ENCODE data around the gene ILK. TPM values are rescaled to one million over a fixed set of nuclear protein-coding genes. Genes with fewer than 3 reads are reported as not detected.

ILK gene
- total RNA-seq, 4 donors from 2014 or later: 81.1 to 121 (median 97.3) TPM

DNA sequence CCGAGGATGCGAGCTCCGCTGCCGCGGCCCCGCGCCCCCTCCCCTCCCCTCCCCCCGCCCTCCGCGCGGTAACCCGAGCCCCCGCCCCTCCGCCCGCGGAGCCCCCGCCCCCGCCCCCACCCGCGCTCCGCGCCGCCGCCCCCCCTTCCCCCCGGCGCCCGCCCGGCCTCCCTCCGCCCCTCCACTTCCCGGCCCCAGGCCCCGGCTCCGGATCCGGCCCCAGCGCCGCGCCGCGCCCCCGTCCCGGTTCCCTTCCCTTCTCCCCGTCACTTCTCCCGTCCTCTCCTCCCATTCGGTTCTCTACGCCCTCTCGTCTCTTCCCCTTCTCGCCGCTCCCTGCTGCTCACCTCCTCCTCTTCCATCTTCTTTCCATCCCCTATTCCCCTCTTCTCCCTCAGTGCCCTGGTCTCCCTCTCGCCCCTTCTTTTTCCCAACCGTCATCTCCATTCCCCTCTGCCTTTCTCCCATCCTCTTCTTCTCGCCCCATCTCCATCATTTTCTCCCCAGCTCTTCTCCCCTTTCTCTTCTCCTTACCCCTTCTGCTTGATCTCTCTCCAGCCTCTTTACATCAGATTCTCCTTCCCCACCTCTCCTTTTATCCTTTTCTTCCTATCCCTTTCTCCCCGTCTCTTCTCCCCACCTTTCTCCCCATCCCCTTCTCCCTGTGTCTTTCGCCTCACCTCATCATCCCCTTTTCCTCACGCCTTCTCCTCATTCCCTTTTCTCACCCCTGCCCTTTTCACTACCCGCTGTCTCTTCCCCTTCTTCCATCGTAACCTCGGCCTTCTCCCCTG, 52.4 kb downstream of the ILK start, which contains the start of gene DCHS1:
DCHS1 (minus strand) TSS at position 20 of the 794 bp plus-strand sequence. CDS start 14,196 bp downstream, outside the sequence.
- Histone ChIP-seq H3K27ac (peak within 1 kb of the TSS; percentile 50 to 76 (median 70)), H3K9me3 (no peaks in the 10 kb centered on the region), H3K4me3 (peak within 1 kb of the TSS; percentile 29 to 61 (median 51)), H3K4me1 (peaks cover 0 to 3% (median 0%) of the 10 kb centered on the region in 4 donors), H3K36me3 (no peaks in the 10 kb centered on the region), H3K27me3 (no peaks in the 10 kb centered on the region)
- DNase-seq: no peak
- no peak for TF ChIP-seq POLR2A (IDR thresholded peaks at IDR 0.05)
- TF ChIP-seq, protein P1, sequence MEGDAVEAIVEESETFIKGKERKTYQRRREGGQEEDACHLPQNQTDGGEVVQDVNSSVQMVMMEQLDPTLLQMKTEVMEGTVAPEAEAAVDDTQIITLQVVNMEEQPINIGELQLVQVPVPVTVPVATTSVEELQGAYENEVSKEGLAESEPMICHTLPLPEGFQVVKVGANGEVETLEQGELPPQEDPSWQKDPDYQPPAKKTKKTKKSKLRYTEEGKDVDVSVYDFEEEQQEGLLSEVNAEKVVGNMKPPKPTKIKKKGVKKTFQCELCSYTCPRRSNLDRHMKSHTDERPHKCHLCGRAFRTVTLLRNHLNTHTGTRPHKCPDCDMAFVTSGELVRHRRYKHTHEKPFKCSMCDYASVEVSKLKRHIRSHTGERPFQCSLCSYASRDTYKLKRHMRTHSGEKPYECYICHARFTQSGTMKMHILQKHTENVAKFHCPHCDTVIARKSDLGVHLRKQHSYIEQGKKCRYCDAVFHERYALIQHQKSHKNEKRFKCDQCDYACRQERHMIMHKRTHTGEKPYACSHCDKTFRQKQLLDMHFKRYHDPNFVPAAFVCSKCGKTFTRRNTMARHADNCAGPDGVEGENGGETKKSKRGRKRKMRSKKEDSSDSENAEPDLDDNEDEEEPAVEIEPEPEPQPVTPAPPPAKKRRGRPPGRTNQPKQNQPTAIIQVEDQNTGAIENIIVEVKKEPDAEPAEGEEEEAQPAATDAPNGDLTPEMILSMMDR (IDR thresholded peaks at IDR 0.05): no peak

DNA sequence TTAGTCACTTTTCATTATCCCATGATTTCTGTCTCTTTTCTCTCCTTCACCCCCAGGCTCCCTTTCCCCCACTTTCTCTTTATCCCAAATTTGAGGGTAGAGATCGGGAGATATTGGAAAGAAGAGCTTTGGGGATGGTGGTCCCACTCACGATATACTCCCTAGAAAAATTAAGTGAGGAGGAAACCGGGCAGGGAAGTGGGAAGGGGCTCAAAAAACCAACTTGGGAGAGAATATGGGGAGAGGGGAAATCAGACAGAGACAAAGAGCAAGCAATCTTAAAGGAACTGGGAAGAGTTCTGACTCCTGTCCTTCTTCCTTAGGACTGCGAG, 53.0 kb downstream of the ILK start:
- H3K4me1 ChIP-seq: peaks cover 0 to 3% (median 0%) of the 10 kb centered on the region in 4 donors
- H3K36me3 ChIP-seq: no peaks in the 10 kb centered on the region
- H3K9me3 ChIP-seq: no peaks in the 10 kb centered on the region
- DNase-seq: no peak
- H3K4me3 ChIP-seq: no peak overlapping the region
- H3K27me3 ChIP-seq: no peaks in the 10 kb centered on the region
- H3K27ac ChIP-seq: peak overlapping the region in 1 of 4 donors; percentile 76
- TF ChIP-seq POLR2A (IDR thresholded peaks at IDR 0.05): no peak
- TF ChIP-seq, protein P1 (IDR thresholded peaks at IDR 0.05): no peak

DNA sequence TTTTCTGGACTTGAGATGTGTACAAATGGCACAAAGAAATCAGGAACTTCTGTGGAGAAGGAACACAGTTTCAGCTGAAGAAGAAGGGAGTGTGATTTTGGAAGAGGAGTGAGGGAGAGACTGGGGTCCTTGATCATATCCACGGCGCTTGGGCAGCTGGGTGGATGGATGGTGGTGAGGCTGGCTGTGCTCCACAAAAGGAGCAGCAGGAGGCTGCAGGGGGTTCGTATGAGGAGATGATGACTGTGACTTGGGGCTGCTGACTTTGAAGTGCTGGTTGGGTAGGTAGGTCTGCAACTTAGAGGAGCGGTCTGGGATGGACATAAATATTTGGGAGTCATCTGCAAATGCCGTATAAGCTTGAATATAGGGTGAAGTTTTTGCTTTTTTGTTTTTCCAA, 53.4 kb downstream of the ILK start:
- no peak for DNase-seq
- Histone ChIP-seq H3K4me1 (peaks cover 0 to 3% (median 0%) of the 10 kb centered on the region in 4 donors), H3K27ac (peak overlapping the region in 1 of 4 donors; percentile 76), H3K9me3 (no peaks in the 10 kb centered on the region), H3K27me3 (no peaks in the 10 kb centered on the region), H3K36me3 (no peaks in the 10 kb centered on the region), H3K4me3 (no peak overlapping the region)
- TF ChIP-seq, protein P1 (IDR thresholded peaks at IDR 0.05): no peak
- TF ChIP-seq POLR2A (IDR thresholded peaks at IDR 0.05): no peak

DNA sequence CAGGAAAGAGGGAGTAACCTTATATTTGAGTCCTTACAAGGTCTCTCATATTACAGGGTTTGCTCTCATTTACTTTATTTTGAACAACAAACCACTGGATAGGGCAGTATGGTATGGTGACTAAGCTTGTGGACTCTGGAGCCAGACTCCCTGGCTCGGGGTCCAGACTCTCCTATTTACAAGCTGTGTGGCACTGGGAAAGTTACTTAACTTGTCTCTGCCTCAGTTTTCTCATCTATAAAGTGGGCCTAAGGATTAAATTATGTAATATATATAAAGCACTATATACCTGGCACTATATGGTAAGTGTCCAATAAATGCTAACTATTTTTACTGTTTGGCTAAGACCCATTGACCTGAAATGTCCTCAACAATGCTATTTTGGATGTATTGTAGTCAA, 53.8 kb downstream of the ILK start:
- H3K36me3 ChIP-seq: no peaks in the 10 kb centered on the region
- no peaks in the 10 kb centered on the region for H3K9me3 ChIP-seq
- no peaks in the 10 kb centered on the region for H3K27me3 ChIP-seq
- DNase-seq: no peak
- no peak overlapping the region for H3K27ac ChIP-seq
- TF ChIP-seq, protein P1 (IDR thresholded peaks at IDR 0.05): no peak
- no peak for TF ChIP-seq POLR2A (IDR thresholded peaks at IDR 0.05)
- H3K4me1 ChIP-seq: peaks cover 0 to 3% (median 0%) of the 10 kb centered on the region in 4 donors
- H3K4me3 ChIP-seq: no peak overlapping the region

DNA sequence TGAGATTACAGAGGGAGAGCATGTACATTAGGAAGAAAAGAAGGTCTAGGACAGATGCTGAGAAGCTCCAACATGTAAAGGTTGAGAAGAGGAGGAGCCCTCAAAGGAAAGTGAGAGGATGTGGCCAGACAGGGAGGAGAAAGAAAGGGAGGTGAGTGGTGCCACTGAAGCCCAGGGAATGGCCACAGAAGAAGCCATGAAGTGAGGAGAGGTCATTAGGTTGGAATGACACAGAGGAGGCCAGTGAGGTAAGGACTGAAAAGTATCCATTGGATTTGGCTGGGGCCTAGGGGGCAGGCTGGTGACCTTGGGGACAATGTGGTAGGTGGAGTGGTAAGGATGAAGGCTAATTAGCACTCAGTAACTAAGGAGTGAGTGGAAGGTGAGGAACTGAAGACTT, 55.1 kb downstream of the ILK start:
- Histone ChIP-seq H3K27me3 (no peaks in the 10 kb centered on the region), H3K27ac (no peak overlapping the region), H3K9me3 (no peaks in the 10 kb centered on the region), H3K4me3 (no peak overlapping the region), H3K36me3 (no peaks in the 10 kb centered on the region), H3K4me1 (peaks cover 0 to 3% (median 0%) of the 10 kb centered on the region in 4 donors)
- DNase-seq: no peak
- no peak for TF ChIP-seq POLR2A (IDR thresholded peaks at IDR 0.05)
- TF ChIP-seq, protein P1 (IDR thresholded peaks at IDR 0.05): no peak

Other genes starting within 250 kb of the ILK start
- gene SMPD1, start 213.3 kb upstream of the ILK start, total RNA-seq: 10 to 100 TPM; 11.6 to 78.3 (median 55.7) TPM
- 10 to 100 TPM in 3 of 4 donors, 1 to 10 TPM in 1; 9.8 to 31.4 (median 15.0) TPM for gene APBB1, start 184.7 kb upstream of the ILK start, total RNA-seq
- gene HPX, start 162.8 kb upstream of the ILK start, total RNA-seq: 10 to 100 TPM in 1 of 4 donors, 1 to 10 TPM in 2, not detected in 1; 2.2 to 10.1 (median 5.3) TPM
- 100 to 1,000 TPM in 3 of 4 donors, 10 to 100 TPM in 1; 21.5 to 159 (median 123) TPM for gene TRIM3, start 129.8 kb upstream of the ILK start, total RNA-seq
- 100 to 1,000 TPM; 104 to 140 (median 133) TPM for gene ARFIP2, start 122.4 kb upstream of the ILK start, total RNA-seq
- gene TIMM10B, start 122.3 kb upstream of the ILK start, total RNA-seq: 10 to 100 TPM; 57.1 to 73.3 (median 66.6) TPM
- gene DNHD1, start 106.5 kb upstream of the ILK start, total RNA-seq: 10 to 100 TPM; 23.5 to 64.4 (median 52.0) TPM
- 10 to 100 TPM; 11.4 to 28.9 (median 17.5) TPM for gene RRP8, start 158 bp upstream of the ILK start, total RNA-seq
- gene TAF10, start 8.4 kb downstream of the ILK start, total RNA-seq: 10 to 100 TPM; 55.9 to 90.8 (median 74.5) TPM
- gene TPP1, start 15.6 kb downstream of the ILK start, total RNA-seq: 100 to 1,000 TPM in 3 of 4 donors, 10 to 100 TPM in 1; 79.2 to 232 (median 134) TPM
- 10 to 100 TPM in 2 of 4 donors, 1 to 10 TPM in 2; 2.8 to 12.4 (median 9.7) TPM for gene DCHS1, start 52.0 kb downstream of the ILK start, total RNA-seq
- gene MRPL17, start 79.6 kb downstream of the ILK start, total RNA-seq: 10 to 100 TPM in 3 of 4 donors, 1 to 10 TPM in 1; 6.1 to 20.8 (median 16.6) TPM
- gene OR2AG2, start 168.2 kb downstream of the ILK start, total RNA-seq: 1 to 10 TPM in 1 of 4 donors, under 1 TPM in 2, not detected in 1; 0.18 to 1.2 (median 0.85) TPM
- not detected for gene OR2AG1, start 179.2 kb downstream of the ILK start, total RNA-seq
- under 1 TPM in 2 of 4 donors, not detected in 2; 0.40 to 0.70 TPM for gene OR6A2, start 195.9 kb downstream of the ILK start, total RNA-seq
- not detected for gene OR10A5, start 241.9 kb downstream of the ILK start, total RNA-seq

Measured in Peyer's patch (tissue), 4 donors.